Embryonic facial prominence (tissue), 1 donor: ENCODE data around the gene NTRK1.

Source experiments
- DNase-seq: peaks from one replicate; pipeline ENCODE4 v3.0.0-alpha.2; 2016; ENCODE audit errors: extremely low spot score

The NTRK1 gene

GRCh38 chr1:156857532-156857931, 3.1 kb upstream of the NTRK1 start:
- DNase-seq = no peak

GRCh38 chr1:156858555-156858956, 2.1 kb upstream of the NTRK1 start:
- no peak for DNase-seq

- no peak for DNase-seq
These were observed 1.6 kb upstream of the NTRK1 start, which contains the start of gene INSRR for GRCh38 chr1:156858959-156859522. TSS of gene INSRR (minus strand) at chr1:156859117. CDS start at chr1:156858621, 496 bp downstream.

- no peak for DNase-seq
These were observed 1.0 kb upstream of the NTRK1 start for GRCh38 chr1:156859523-156860112.

DNA sequence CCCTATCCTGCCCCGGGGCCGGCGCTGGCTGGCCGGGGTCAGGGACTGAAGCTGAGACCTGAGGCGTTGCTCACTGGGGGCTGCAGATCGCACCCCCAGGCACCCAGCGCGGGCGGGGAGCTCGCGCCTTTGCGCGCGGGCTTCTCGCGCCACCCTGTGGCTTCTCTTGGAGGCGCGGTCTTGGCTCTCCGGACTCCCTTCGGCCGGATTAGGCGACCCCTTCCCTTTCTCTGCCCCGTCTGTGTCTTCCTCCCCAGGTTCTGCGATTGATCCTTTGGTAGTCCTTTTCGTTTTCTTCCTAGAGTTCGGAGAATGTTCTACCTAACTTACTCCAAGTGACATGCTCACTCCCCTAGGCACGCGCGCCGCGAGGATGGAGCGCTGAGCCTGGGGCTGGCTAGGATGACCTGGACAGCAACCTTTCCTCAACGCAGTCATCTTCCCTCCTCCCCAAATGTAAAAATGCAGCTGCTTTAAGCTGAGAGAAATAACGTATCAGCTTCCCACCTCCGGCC, 495 bp upstream of the NTRK1 start:
- DNase-seq = no peak

GRCh38 chr1:156862584-156862983, 1.9 kb downstream of the NTRK1 start:
- DNase-seq = no peak

- no peak for DNase-seq
These were observed 2.4 kb downstream of the NTRK1 start for GRCh38 chr1:156862997-156863599.

DNA sequence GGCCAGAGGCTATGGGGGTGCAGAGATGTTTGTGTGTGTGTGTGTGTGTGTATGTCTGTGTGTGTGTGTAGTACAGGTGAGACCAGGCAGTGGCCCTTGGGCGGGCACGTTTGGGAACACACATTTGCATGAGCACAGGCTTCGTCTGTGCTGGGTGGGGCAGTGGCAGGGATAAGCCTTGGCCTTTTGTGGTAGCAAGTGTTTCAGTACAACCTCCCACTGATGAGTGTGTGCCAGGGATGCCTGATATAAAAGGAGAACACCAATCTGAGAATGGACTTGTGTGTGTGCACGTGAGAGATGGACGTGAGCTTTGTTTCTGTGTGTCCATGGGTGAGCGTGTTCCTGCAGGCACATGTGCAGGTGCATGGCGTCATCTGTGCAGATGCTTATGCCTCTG, 3.0 kb downstream of the NTRK1 start:
- DNase-seq = no peak

DNA sequence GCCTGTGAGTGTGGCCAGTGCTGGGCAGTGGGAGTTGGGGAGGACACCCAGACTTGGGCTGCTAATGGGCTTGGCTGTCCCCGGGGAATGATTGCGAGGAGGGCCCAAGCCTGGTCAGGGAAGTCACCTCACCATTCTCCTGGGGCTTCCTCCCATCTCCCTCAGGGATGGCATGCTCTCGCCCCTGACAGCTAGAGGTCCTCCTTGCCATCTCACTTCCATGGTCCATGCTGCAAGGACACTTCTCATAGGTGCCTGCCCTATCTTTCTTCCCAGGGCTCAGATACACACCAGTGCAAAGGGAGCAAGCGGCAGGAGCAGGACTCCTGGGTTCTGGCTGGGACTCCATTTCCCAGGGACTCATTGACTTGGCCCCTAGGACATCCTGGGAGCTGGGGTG, 4.1 kb downstream of the NTRK1 start:
- no peak for DNase-seq

DNA sequence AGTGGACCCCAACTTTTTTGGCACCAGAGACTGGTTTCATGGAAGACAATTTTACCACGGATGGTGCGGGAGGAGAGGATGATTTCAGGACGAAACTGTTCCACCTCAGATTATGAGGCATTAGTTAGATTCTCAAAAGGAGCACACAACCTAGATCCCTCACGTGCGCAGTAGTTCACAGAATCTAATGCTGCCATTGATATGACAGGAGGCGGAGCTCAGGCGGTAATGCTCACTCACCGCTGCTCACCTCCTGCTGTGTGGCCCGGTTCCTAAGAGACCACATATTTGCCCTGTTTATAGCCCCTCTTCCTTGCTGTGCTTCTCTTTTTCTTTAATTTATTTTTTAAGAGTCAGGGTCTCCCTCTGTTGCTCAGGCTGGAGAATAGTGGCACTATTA, 4.6 kb downstream of the NTRK1 start:
- DNase-seq = no peak

DNA sequence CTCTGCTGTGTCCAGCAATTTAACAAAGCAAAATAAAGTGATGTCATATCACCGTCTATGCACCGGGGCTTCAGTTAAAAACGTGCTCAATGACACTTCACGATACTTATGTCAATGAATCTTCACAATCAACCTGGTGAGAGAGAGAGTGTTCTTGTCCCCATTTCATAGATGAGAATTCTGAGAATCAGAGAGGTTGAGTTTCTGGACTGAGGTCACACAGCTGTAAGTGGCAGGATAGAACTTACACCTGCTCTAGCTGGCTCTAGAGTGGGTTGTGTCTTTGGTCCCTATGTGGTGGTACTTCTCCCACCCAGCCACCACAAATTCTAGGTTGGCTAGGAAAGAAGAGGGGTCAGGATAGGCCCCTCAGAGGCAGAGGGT, 5.2 kb downstream of the NTRK1 start:
- DNase-seq = no peak

DNA sequence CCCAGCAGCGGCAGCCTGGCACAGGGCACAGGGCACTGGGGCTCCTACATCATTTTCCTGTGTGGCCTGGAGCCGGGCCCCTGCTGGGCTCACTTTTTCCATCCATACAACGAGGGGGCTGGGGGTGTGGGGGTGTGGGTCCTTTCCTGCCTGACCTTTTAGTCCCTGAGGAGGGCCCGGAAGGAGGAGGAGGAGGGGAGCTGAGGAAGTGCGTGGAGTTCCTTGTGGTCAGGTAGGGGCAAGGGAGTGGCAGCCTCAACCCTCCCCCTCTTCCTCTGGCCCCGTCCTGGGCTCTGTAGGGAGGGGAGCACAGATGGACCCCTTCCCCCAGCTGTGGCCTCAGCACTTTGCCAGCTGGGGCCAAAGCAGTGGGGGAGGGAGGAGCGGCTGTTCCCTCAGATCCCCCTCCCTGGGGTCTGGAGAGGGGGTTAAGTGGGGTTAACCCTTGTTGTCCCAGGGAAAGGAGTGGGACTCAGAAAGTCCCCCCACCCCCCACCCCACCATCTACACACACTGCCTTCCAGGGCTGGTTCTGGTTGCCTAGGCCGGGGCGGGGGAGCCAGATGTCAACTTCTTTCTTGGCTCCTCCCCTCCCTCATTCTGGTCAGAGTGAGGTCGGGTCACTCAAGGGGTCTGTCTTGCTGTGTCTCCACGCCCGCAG, 5.7 kb downstream of the NTRK1 start:
- no peak for DNase-seq

DNA sequence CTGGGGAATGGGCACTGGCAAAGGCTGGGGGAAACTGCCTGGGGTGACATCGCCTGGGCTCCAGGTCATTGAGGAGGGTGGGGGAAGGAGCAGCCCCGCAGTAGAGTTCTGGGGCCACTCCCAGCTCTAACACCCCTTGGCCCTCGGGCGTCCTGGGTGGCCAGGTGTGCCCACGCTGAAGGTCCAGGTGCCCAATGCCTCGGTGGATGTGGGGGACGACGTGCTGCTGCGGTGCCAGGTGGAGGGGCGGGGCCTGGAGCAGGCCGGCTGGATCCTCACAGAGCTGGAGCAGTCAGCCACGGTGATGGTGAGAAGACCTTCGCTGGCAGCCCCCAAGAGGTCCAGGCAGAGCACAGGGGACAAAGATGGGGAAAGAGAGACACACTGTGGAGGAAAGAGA, 7.7 kb downstream of the NTRK1 start:
- no peak for DNase-seq

- DNase-seq = no peak
These were observed 8.8 kb downstream of the NTRK1 start for GRCh38 chr1:156869455-156869854.

DNA sequence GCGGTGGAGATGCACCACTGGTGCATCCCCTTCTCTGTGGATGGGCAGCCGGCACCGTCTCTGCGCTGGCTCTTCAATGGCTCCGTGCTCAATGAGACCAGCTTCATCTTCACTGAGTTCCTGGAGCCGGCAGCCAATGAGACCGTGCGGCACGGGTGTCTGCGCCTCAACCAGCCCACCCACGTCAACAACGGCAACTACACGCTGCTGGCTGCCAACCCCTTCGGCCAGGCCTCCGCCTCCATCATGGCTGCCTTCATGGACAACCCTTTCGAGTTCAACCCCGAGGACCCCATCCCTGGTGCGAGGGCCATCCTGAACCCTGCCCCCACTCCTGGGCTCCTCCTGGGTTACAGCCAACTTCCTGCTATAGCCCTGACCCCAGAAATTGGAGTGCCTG, 13.0 kb downstream of the NTRK1 start:
- DNase-seq = no peak

- DNase-seq = no peak
These were observed 13.5 kb downstream of the NTRK1 start for GRCh38 chr1:156874142-156874541.

GRCh38 chr1:156874572-156875340, 14.1 kb downstream of the NTRK1 start:
- no peak for DNase-seq

DNA sequence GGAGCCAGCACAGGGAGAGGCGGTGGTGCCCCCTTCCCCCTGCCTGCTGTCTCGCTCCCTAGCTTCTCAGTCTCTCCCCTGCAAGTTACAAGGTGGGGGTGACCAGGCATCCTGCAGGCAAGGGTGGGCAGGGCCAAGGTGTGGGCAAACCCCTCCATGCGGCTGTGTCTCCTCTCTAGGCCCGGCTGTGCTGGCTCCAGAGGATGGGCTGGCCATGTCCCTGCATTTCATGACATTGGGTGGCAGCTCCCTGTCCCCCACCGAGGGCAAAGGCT, 14.6 kb downstream of the NTRK1 start:
- DNase-seq = no peak

DNA sequence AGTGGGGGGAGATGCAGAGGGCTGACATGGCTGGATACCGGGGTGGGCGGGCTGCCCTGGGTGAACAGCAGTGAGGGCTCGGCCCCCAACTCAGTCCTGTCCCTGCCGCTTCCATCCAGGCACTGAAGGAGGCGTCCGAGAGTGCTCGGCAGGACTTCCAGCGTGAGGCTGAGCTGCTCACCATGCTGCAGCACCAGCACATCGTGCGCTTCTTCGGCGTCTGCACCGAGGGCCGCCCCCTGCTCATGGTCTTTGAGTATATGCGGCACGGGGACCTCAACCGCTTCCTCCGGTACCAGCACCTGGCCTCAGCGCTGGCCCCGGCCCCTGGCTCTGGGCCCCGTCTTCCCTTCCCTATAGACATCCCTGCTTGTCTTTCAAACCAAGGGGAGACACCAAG, 15.6 kb downstream of the NTRK1 start:
- no peak for DNase-seq

GRCh38 chr1:156877433-156878170, 16.9 kb downstream of the NTRK1 start:
- no peak for DNase-seq

DNA sequence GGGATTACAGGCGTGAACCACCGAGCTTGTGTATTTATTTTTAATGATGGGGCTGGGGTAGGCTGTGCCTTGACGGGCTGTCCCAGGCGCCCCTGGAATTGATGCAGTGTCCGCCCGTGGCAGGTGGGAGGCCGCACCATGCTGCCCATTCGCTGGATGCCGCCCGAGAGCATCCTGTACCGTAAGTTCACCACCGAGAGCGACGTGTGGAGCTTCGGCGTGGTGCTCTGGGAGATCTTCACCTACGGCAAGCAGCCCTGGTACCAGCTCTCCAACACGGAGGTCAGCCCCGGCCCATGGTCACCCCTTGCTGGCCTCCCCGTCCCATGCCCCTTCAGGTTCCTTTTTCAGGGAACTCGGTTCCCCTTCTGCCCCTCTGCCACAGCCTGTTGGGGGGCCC, 19.2 kb downstream of the NTRK1 start:
- no peak for DNase-seq

DNA sequence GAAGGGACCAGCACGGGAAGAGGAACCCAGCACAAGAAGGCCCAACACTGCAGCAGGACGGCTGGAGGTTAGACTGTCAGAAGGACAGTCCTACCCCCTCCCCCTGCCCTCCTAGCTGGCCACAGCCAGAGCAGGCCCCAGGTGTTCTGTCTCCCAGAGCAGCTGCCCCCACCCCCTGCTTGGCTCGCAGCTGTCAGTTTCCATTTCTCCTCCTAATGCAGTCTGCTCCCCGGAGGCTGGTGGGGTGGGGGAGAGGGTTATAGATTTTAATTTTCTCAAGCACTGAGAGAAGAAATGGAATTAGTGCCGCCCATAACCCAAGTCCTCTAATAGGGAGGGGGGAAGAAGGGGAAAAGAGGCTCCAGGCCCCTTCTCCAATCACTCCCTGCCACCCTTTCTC, 19.8 kb downstream of the NTRK1 start:
- no peak for DNase-seq
